Measurements from ENCODE around the gene TNIK. TPM values are rescaled to one million over a fixed set of nuclear protein-coding genes. Genes with fewer than 3 reads are reported as not detected.

TNIK gene
- total and polyA plus RNA-seq, 8 donors = 2.1 to 40.2 (median 10.1) TPM

DNA sequence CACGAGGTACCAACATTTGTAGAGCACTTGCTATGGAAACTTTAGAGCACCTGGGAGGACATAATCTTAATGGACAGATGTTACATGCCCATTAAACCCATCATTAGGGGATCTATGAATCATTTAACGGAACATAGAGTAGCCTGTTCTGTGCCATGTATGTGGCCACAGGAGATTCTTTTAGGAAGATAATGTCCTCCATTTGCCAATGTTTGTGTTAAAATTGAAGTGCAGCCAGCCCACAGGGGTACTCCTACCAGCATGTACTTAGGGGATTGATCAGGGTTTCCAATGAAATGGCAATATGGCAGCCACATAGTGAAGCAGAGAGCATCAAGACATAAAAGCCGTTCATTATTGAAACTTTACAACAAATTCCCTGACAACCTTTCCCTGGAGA is 70.7 kb downstream of the TNIK start:
- 64 to 97% (median 79%) methylated on average over 3 of the region's 3 CpGs for WGBS, 5 donors
- H3K9me3 ChIP-seq = peaks cover 0 to 10% (median 0%) of the 10 kb centered on the region in 4 donors
- peaks cover 5 to 34% (median 11%) of the 10 kb centered on the region in 4 donors for H3K4me1 ChIP-seq
- TF ChIP-seq POLR2A (IDR thresholded peaks at IDR 0.05) (no peak), POLR2AphosphoS5 (IDR thresholded peaks at IDR 0.05) (no peak), EP300 (IDR thresholded peaks at IDR 0.05) (no peak)
- TF ChIP-seq, protein P1, sequence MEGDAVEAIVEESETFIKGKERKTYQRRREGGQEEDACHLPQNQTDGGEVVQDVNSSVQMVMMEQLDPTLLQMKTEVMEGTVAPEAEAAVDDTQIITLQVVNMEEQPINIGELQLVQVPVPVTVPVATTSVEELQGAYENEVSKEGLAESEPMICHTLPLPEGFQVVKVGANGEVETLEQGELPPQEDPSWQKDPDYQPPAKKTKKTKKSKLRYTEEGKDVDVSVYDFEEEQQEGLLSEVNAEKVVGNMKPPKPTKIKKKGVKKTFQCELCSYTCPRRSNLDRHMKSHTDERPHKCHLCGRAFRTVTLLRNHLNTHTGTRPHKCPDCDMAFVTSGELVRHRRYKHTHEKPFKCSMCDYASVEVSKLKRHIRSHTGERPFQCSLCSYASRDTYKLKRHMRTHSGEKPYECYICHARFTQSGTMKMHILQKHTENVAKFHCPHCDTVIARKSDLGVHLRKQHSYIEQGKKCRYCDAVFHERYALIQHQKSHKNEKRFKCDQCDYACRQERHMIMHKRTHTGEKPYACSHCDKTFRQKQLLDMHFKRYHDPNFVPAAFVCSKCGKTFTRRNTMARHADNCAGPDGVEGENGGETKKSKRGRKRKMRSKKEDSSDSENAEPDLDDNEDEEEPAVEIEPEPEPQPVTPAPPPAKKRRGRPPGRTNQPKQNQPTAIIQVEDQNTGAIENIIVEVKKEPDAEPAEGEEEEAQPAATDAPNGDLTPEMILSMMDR (IDR thresholded peaks at IDR 0.05) = no peak
- intact Hi-C loops (cut with DNase I; ENCODE audit: low total_unique reads) = no loop called here
- no peak overlapping the region for H3K27ac ChIP-seq
- no peak overlapping the region for H3K4me3 ChIP-seq
- no peaks in the 10 kb centered on the region for H3K36me3 ChIP-seq
- no peak for DNase-seq
- no peaks in the 10 kb centered on the region for H3K27me3 ChIP-seq

DNA sequence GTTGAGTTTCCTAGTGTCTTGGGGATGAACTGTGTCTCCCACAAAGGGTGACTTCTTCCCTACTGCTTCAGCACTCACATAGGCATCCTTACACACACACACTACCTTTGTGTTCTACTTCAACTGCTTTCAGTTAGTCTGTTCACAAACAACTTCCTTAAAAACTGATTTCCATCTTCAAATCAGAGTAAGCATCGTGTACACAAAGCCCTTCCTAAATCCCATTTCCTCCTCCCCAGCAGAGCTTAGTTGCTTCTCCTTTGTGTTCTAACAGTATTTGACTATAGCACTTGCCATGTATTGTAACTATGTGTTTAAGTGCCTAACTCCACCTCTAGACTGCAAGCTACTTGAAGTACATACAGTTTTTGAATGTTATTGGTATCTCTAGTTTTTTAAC is 71.7 kb downstream of the TNIK start:
- H3K9me3 ChIP-seq = peaks cover 0 to 10% (median 0%) of the 10 kb centered on the region in 4 donors
- H3K4me1 ChIP-seq = peaks cover 5 to 42% (median 14%) of the 10 kb centered on the region in 4 donors
- no peak for DNase-seq
- intact Hi-C loops (cut with DNase I; ENCODE audit: low total_unique reads) = no loop called here
- no peaks in the 10 kb centered on the region for H3K36me3 ChIP-seq
- H3K27me3 ChIP-seq = no peaks in the 10 kb centered on the region
- no peak overlapping the region for H3K27ac ChIP-seq
- WGBS, 5 donors = 36 to 55% (median 46%) methylated on average over 1 of the region's 1 CpG
- no peak overlapping the region for H3K4me3 ChIP-seq
- TF ChIP-seq POLR2A (IDR thresholded peaks at IDR 0.05) (no peak), EP300 (IDR thresholded peaks at IDR 0.05) (no peak), POLR2AphosphoS5 (IDR thresholded peaks at IDR 0.05) (no peak)
- TF ChIP-seq, protein P1 (IDR thresholded peaks at IDR 0.05) = no peak

DNA sequence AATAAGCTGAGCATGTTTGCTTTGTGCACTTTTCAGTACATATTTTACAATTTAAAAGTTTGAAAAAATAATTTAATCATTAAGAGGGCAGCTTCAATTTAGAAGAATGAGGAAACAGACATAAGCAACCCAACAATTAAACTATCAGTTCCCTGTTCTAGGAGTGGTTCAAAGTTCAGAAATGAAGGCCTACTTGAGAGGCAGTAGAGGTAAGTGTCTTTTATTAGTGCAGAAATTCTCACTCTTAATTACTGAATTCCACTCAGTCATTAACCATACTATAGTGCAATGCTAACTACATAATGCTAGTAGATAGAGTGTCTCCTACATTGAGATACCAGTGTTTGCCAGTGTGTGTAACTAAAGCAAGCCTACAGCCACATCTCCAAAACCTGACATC is 73.1 kb downstream of the TNIK start:
- Histone ChIP-seq H3K27ac (no peak overlapping the region), H3K4me3 (no peak overlapping the region)

DNA sequence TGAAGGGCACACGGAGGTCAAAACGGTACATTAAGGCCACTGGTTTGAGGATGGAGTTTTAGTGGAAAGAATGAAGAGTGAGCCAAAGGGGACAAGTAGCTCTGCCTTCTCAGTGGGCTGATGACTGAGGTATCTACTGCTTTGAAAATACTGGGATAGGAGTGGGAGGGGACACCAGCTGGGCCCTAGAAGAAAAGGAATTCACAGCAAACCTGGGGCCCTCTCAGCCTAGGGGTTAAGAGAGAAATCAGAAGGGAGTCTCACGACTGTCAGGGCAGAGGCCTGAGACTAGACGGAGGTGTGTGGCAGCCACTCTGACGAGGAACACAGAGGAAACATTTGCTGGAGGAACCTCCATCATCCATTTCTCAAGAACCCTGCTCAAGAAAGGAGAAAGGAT is 75.1 kb downstream of the TNIK start:
- Histone ChIP-seq H3K36me3 (no peaks in the 10 kb centered on the region), H3K27ac (no peak overlapping the region), H3K4me1 (peaks cover 0 to 53% (median 17%) of the 10 kb centered on the region in 4 donors), H3K27me3 (no peaks in the 10 kb centered on the region), H3K4me3 (no peak overlapping the region), H3K9me3 (no peaks in the 10 kb centered on the region)
- DNase-seq = no peak
- TF ChIP-seq EP300 (IDR thresholded peaks at IDR 0.05) (no peak), POLR2A (IDR thresholded peaks at IDR 0.05) (no peak), POLR2AphosphoS5 (IDR thresholded peaks at IDR 0.05) (no peak)
- TF ChIP-seq, protein P1 (IDR thresholded peaks at IDR 0.05) = no peak
- 84 to 95% (median 90%) methylated on average over 5 of the region's 5 CpGs for WGBS, 5 donors
- intact Hi-C loops (cut with DNase I; ENCODE audit: low total_unique reads) = no loop called here

More for the DNA sequence above, 73.1 kb downstream of the TNIK start:
- Histone ChIP-seq H3K4me1 (peaks cover 0 to 39% (median 10%) of the 10 kb centered on the region in 4 donors), H3K9me3 (peaks cover 0 to 10% (median 0%) of the 10 kb centered on the region in 4 donors), H3K27me3 (no peaks in the 10 kb centered on the region), H3K36me3 (no peaks in the 10 kb centered on the region)
- DNase-seq = no peak
- TF ChIP-seq EP300 (IDR thresholded peaks at IDR 0.05) = no peak
- no peak for TF ChIP-seq POLR2AphosphoS5 (IDR thresholded peaks at IDR 0.05)
- no peak for TF ChIP-seq POLR2A (IDR thresholded peaks at IDR 0.05)
- TF ChIP-seq, protein P1 (IDR thresholded peaks at IDR 0.05) = no peak
- intact Hi-C loops (cut with DNase I; ENCODE audit: low total_unique reads) = no loop called here

All from stomach (tissue), 9 donors.